ENCODE data around the gene BORCS5. TPM values are rescaled to one million over a fixed set of nuclear protein-coding genes. Genes with fewer than 3 reads are reported as not detected.

BORCS5 gene
- total RNA-seq, 1 experiment from 2014 or later = 7.8 TPM

DNA sequence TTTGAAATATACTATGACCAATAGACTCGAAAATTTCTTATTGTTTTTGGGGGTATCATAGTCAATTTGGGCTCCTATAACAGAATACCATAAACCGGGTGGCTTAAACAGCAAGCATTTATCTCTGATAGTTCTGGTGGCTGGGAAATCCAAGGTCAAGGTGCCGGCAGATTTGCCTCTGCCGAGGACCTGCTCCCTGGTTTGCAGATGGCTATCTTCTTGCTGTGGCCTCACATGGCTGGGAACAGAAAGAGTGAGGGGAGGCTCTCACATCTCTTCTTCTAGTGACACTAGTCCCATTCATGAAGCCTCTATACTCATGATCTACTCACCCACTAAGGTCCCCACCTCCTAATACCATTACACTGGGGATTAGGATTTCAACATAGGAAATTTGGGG, 70.7 kb downstream of the BORCS5 start:
- in situ Hi-C loops (cut with HindIII; ENCODE audit: low pct_unique_long_range_greater_than_20kb, low sequenced_read_pairs) (no loop called here), intact Hi-C loops (cut with micrococcal nuclease; ENCODE audit: unreplicated experiment) (no loop called here)
- H3K36me3 ChIP-seq (ENCODE audit: control insufficient read depth, insufficient read depth, low read length) = no peaks in the 10 kb centered on the region
- H3K4me1 ChIP-seq (ENCODE audit: control insufficient read depth, insufficient read depth, low read length) = no peaks in the 10 kb centered on the region
- peaks cover 4% of the 10 kb centered on the region; the same call in 1 of the 2 replicates for H3K9me3 ChIP-seq (ENCODE audit: control insufficient read depth, insufficient read depth, low read depth, low read length)
- ATAC-seq (no peak), DNase-seq (ENCODE audit: low read depth, low spot score) (no peak)
- no peaks in the 10 kb centered on the region for H3K27me3 ChIP-seq (ENCODE audit: control insufficient read depth, insufficient read depth, low read length)
- ChIA-PET CTCF (no interaction called here), POLR2A (no interaction called here)
- BruUV-seq (replicated peaks) = no TSS peak
- H3K4me3 ChIP-seq (ENCODE audit: low read depth in 2 of 2, low read length in 2 of 2) = no peak overlapping the region
- TF ChIP-seq POLR2AphosphoS5 (IDR thresholded peaks at IDR 0.05; ENCODE audit: low read depth, low read length) = no peak
- TF ChIP-seq TCF7L2 (IDR thresholded peaks at IDR 0.05; ENCODE audit: low read depth, low read length) = no peak
- TF ChIP-seq SIN3A (IDR thresholded peaks at IDR 0.05; ENCODE audit: borderline replicate concordance, insufficient read depth, low read depth, low read length) = no peak
- TF ChIP-seq, protein P1, sequence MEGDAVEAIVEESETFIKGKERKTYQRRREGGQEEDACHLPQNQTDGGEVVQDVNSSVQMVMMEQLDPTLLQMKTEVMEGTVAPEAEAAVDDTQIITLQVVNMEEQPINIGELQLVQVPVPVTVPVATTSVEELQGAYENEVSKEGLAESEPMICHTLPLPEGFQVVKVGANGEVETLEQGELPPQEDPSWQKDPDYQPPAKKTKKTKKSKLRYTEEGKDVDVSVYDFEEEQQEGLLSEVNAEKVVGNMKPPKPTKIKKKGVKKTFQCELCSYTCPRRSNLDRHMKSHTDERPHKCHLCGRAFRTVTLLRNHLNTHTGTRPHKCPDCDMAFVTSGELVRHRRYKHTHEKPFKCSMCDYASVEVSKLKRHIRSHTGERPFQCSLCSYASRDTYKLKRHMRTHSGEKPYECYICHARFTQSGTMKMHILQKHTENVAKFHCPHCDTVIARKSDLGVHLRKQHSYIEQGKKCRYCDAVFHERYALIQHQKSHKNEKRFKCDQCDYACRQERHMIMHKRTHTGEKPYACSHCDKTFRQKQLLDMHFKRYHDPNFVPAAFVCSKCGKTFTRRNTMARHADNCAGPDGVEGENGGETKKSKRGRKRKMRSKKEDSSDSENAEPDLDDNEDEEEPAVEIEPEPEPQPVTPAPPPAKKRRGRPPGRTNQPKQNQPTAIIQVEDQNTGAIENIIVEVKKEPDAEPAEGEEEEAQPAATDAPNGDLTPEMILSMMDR (IDR thresholded peaks at IDR 0.05) = no peak
- TF ChIP-seq, protein P2, sequence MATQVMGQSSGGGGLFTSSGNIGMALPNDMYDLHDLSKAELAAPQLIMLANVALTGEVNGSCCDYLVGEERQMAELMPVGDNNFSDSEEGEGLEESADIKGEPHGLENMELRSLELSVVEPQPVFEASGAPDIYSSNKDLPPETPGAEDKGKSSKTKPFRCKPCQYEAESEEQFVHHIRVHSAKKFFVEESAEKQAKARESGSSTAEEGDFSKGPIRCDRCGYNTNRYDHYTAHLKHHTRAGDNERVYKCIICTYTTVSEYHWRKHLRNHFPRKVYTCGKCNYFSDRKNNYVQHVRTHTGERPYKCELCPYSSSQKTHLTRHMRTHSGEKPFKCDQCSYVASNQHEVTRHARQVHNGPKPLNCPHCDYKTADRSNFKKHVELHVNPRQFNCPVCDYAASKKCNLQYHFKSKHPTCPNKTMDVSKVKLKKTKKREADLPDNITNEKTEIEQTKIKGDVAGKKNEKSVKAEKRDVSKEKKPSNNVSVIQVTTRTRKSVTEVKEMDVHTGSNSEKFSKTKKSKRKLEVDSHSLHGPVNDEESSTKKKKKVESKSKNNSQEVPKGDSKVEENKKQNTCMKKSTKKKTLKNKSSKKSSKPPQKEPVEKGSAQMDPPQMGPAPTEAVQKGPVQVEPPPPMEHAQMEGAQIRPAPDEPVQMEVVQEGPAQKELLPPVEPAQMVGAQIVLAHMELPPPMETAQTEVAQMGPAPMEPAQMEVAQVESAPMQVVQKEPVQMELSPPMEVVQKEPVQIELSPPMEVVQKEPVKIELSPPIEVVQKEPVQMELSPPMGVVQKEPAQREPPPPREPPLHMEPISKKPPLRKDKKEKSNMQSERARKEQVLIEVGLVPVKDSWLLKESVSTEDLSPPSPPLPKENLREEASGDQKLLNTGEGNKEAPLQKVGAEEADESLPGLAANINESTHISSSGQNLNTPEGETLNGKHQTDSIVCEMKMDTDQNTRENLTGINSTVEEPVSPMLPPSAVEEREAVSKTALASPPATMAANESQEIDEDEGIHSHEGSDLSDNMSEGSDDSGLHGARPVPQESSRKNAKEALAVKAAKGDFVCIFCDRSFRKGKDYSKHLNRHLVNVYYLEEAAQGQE (IDR thresholded peaks at IDR 0.05; ENCODE audit: insufficient read depth in 1 of 2, low read depth in 2 of 2, low read length in 1 of 2) = no peak
- no peak overlapping the region for H3K27ac ChIP-seq (ENCODE audit: low read length)

DNA sequence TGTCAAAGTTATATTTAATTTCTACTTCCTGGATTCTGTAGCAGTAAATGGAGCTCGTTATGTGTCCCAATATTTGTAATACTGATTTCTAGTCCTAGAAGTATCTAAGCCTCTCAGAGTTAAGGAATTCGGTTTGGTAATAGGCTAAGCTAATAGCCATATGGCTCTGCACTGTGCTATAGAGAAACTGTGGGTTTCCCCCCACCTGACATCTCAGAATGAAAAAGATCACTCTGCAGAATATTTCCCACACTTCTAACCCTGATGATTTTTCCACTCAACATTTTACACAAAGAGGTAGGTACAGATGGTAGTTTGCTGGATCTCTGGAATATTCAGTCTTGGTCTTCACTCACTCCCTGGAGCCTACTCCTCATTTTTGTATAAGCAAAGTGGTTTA, 71.2 kb downstream of the BORCS5 start:
- in situ Hi-C loops (cut with HindIII; ENCODE audit: low pct_unique_long_range_greater_than_20kb, low sequenced_read_pairs) = no loop called here
- H3K4me1 ChIP-seq (ENCODE audit: control insufficient read depth, insufficient read depth, low read length) = no peaks in the 10 kb centered on the region
- H3K4me3 ChIP-seq (ENCODE audit: low read depth in 2 of 2, low read length in 2 of 2) = no peak overlapping the region
- H3K27me3 ChIP-seq (ENCODE audit: control insufficient read depth, insufficient read depth, low read length) = no peaks in the 10 kb centered on the region
- BruUV-seq (replicated peaks) = no TSS peak
- DNase-seq (ENCODE audit: low read depth, low spot score) (no peak), ATAC-seq (no peak)
- POLR2A ChIA-PET = no interaction called here
- no peaks in the 10 kb centered on the region for H3K36me3 ChIP-seq (ENCODE audit: control insufficient read depth, insufficient read depth, low read length)
- intact Hi-C loops (cut with micrococcal nuclease; ENCODE audit: unreplicated experiment) = no loop called here
- peaks cover 4% of the 10 kb centered on the region; the same call in 1 of the 2 replicates for H3K9me3 ChIP-seq (ENCODE audit: control insufficient read depth, insufficient read depth, low read depth, low read length)
- TF ChIP-seq, protein P2 (IDR thresholded peaks at IDR 0.05; ENCODE audit: insufficient read depth in 1 of 2, low read depth in 2 of 2, low read length in 1 of 2) = no peak
- no peak for TF ChIP-seq POLR2AphosphoS5 (IDR thresholded peaks at IDR 0.05; ENCODE audit: low read depth, low read length)
- TF ChIP-seq, protein P1 (IDR thresholded peaks at IDR 0.05) = no peak
- TF ChIP-seq TCF7L2 (IDR thresholded peaks at IDR 0.05; ENCODE audit: low read depth, low read length) = no peak
- no peak for TF ChIP-seq SIN3A (IDR thresholded peaks at IDR 0.05; ENCODE audit: borderline replicate concordance, insufficient read depth, low read depth, low read length)
- CTCF ChIA-PET = no interaction called here
- H3K27ac ChIP-seq (ENCODE audit: low read length) = no peak overlapping the region

All from Panc1 (cell line).